Measurements from ENCODE around the gene FAM222A.

The FAM222A gene

GRCh38 chr12:109713187-109714070 lies at the start of gene FAM222A:
TSS of gene FAM222A (plus strand) at chr12:109713825. CDS start at chr12:109744147, 30,322 bp downstream.
- no peak for TF ChIP-seq Cebpa-rat (IDR thresholded peaks at IDR 0.05)
- Histone ChIP-seq H3K36me3 (no peaks in the 10 kb centered on the region), H4K20me1 (peaks cover 64% of the 10 kb centered on the region), H3K9ac (peak within 1 kb of the TSS; percentile 77), H3K27ac (peak within 1 kb of the TSS; percentile 58; the same call in 1 of the 2 replicates), H3K4me1 (peaks cover 16% of the 10 kb centered on the region), H3K9me3 (no peaks in the 10 kb centered on the region), H3K27me3 (peaks cover 67% of the 10 kb centered on the region), H3K4me3 (peak within 1 kb of the TSS; percentile 86), H3K4me2 (peak within 1 kb of the TSS; percentile 93)

GRCh38 chr12:109664402-109664801 lies 49.2 kb upstream of the FAM222A start:
- peaks cover 16% of the 10 kb centered on the region; the same call in 1 of the 2 replicates for H3K9me3 ChIP-seq
- TF ChIP-seq Cebpa-rat (IDR thresholded peaks at IDR 0.05) = no peak
- no peak overlapping the region for H3K4me3 ChIP-seq
- H4K20me1 ChIP-seq = no peaks in the 10 kb centered on the region
- no peaks in the 10 kb centered on the region for H3K27me3 ChIP-seq
- no peaks in the 10 kb centered on the region for H3K4me1 ChIP-seq
- no peak overlapping the region for H3K9ac ChIP-seq
- no peak overlapping the region for H3K4me2 ChIP-seq
- no peaks in the 10 kb centered on the region for H3K36me3 ChIP-seq
- no peak overlapping the region for H3K27ac ChIP-seq

- H3K4me1 ChIP-seq = no peaks in the 10 kb centered on the region
- H3K4me3 ChIP-seq = no peak overlapping the region
These were observed 47.6 kb upstream of the FAM222A start for GRCh38 chr12:109666068-109666467.

DNA sequence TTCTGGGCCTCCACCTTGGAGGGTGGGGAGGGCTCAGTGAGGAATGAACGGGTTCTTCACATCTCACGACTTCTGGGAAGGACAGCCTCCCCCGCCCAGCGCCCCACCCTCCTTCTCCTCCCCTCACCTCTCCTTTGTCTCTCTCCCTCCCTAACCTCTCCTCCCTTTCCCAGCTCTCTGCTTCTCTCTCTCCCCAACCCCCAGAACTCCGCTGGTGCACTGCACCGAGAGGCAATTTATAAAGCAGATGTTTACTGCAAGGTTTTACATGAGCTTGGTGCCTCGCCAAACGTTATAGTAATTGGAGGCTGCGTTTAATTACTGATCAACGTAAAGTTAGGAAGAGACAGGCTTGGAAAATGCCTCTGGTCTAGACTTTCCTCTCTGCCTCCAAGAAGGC lies 42.9 kb upstream of the FAM222A start:
- Histone ChIP-seq H3K36me3 (no peaks in the 10 kb centered on the region), H3K27me3 (no peaks in the 10 kb centered on the region), H3K4me2 (no peak overlapping the region), H3K4me3 (no peak overlapping the region), H3K9me3 (peaks cover 8% of the 10 kb centered on the region; the same call in 1 of the 2 replicates), H3K9ac (no peak overlapping the region), H4K20me1 (no peaks in the 10 kb centered on the region), H3K27ac (no peak overlapping the region), H3K4me1 (no peaks in the 10 kb centered on the region)
- TF ChIP-seq Cebpa-rat (IDR thresholded peaks at IDR 0.05) = no peak

More at GRCh38 chr12:109666068-109666467, 47.6 kb upstream of the FAM222A start:
- Histone ChIP-seq H3K27ac (no peak overlapping the region), H3K36me3 (no peaks in the 10 kb centered on the region), H3K4me2 (no peak overlapping the region), H3K27me3 (no peaks in the 10 kb centered on the region), H3K9me3 (peaks cover 15% of the 10 kb centered on the region; the same call in 1 of the 2 replicates), H3K9ac (no peak overlapping the region), H4K20me1 (no peaks in the 10 kb centered on the region)
- TF ChIP-seq Cebpa-rat (IDR thresholded peaks at IDR 0.05) = no peak

GRCh38 chr12:109671502-109671901 lies 42.1 kb upstream of the FAM222A start:
- no peak overlapping the region for H3K9ac ChIP-seq
- no peak overlapping the region for H3K4me3 ChIP-seq
- no peaks in the 10 kb centered on the region for H4K20me1 ChIP-seq
- H3K27ac ChIP-seq = no peak overlapping the region
- H3K9me3 ChIP-seq = peaks cover 8% of the 10 kb centered on the region; the same call in 1 of the 2 replicates
- H3K4me2 ChIP-seq = no peak overlapping the region
- H3K36me3 ChIP-seq = no peaks in the 10 kb centered on the region
- no peak for TF ChIP-seq Cebpa-rat (IDR thresholded peaks at IDR 0.05)
- H3K4me1 ChIP-seq = no peaks in the 10 kb centered on the region
- H3K27me3 ChIP-seq = no peaks in the 10 kb centered on the region

DNA sequence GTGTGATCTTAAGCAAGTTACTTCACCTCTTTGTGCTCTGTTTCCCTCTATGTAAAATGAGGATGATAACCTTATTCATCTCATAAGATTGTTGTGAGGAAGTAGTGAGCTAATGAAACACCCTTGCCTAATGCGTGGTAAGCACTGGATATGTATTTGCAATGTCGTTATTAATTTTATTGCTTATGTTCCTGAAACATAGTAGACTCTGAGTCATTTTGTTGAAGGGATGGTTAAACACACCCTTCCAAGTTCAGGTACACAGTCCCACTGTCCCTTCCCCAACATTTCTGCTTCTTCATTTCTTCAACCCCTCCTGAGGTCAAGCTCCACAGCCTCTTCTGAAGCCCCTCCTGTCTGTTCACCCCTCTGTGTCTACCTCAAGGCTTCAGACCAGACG lies 40.2 kb upstream of the FAM222A start:
- H4K20me1 ChIP-seq = no peaks in the 10 kb centered on the region

GRCh38 chr12:109673884-109674283 lies 39.7 kb upstream of the FAM222A start:
- Histone ChIP-seq H3K27me3 (no peaks in the 10 kb centered on the region), H3K36me3 (no peaks in the 10 kb centered on the region)
- no peak for TF ChIP-seq Cebpa-rat (IDR thresholded peaks at IDR 0.05)

More for the DNA sequence above, 40.2 kb upstream of the FAM222A start:
- Histone ChIP-seq H3K4me1 (no peaks in the 10 kb centered on the region), H3K27ac (no peak overlapping the region), H3K4me3 (no peak overlapping the region), H3K36me3 (no peaks in the 10 kb centered on the region), H3K4me2 (no peak overlapping the region), H3K27me3 (no peaks in the 10 kb centered on the region), H3K9me3 (peaks cover 8% of the 10 kb centered on the region; the same call in 1 of the 2 replicates), H3K9ac (no peak overlapping the region)
- TF ChIP-seq Cebpa-rat (IDR thresholded peaks at IDR 0.05) = no peak

GRCh38 chr12:109675411-109675810 lies 38.2 kb upstream of the FAM222A start:
- no peak overlapping the region for H3K4me2 ChIP-seq
- H3K4me1 ChIP-seq = no peaks in the 10 kb centered on the region
- peaks cover 8% of the 10 kb centered on the region; the same call in 1 of the 2 replicates for H3K9me3 ChIP-seq
- no peak for TF ChIP-seq Cebpa-rat (IDR thresholded peaks at IDR 0.05)
- H4K20me1 ChIP-seq = no peaks in the 10 kb centered on the region
- no peaks in the 10 kb centered on the region for H3K27me3 ChIP-seq
- H3K36me3 ChIP-seq = no peaks in the 10 kb centered on the region
- H3K4me3 ChIP-seq = no peak overlapping the region
- no peak overlapping the region for H3K9ac ChIP-seq
- no peak overlapping the region for H3K27ac ChIP-seq

More at GRCh38 chr12:109673884-109674283, 39.7 kb upstream of the FAM222A start:
- no peak overlapping the region for H3K9ac ChIP-seq
- peaks cover 8% of the 10 kb centered on the region; the same call in 1 of the 2 replicates for H3K9me3 ChIP-seq
- no peak overlapping the region for H3K4me2 ChIP-seq
- no peaks in the 10 kb centered on the region for H3K4me1 ChIP-seq
- no peak overlapping the region for H3K27ac ChIP-seq
- no peaks in the 10 kb centered on the region for H4K20me1 ChIP-seq
- H3K4me3 ChIP-seq = no peak overlapping the region

- H3K4me2 ChIP-seq = no peak overlapping the region
- H3K9ac ChIP-seq = no peak overlapping the region
- H3K36me3 ChIP-seq = no peaks in the 10 kb centered on the region
- no peak for TF ChIP-seq Cebpa-rat (IDR thresholded peaks at IDR 0.05)
- H3K4me1 ChIP-seq = no peaks in the 10 kb centered on the region
- H3K9me3 ChIP-seq = peaks cover 2% of the 10 kb centered on the region; the same call in 1 of the 2 replicates
- H3K4me3 ChIP-seq = no peak overlapping the region
- no peaks in the 10 kb centered on the region for H3K27me3 ChIP-seq
- H4K20me1 ChIP-seq = no peaks in the 10 kb centered on the region
- H3K27ac ChIP-seq = no peak overlapping the region
These were observed 36.3 kb upstream of the FAM222A start for GRCh38 chr12:109677279-109677691.

- Histone ChIP-seq H3K9me3 (no peaks in the 10 kb centered on the region), H4K20me1 (no peaks in the 10 kb centered on the region), H3K27me3 (no peaks in the 10 kb centered on the region), H3K9ac (no peak overlapping the region), H3K36me3 (no peaks in the 10 kb centered on the region), H3K4me3 (no peak overlapping the region), H3K4me1 (no peaks in the 10 kb centered on the region), H3K27ac (no peak overlapping the region), H3K4me2 (no peak overlapping the region)
- TF ChIP-seq Cebpa-rat (IDR thresholded peaks at IDR 0.05) = no peak
These were observed 34.9 kb upstream of the FAM222A start for GRCh38 chr12:109678719-109679118.

Measured in BLaER1 (cell line).